Thoracic aorta (tissue), 2 donors: ENCODE data around the gene TRMT11. TPM values are rescaled to one million over a fixed set of nuclear protein-coding genes. Genes with fewer than 3 reads are reported as not detected.

Experiments used
- ATAC-seq: fragments of 150-250 bp; one replicate; pipeline ENCODE4 v1.8.0; 2017; ENCODE audit warnings: low read depth; ENCODE audit not compliant: insufficient number of reproducible peaks, low FRiP score
- DNase-seq: peaks from one replicate; pipeline ENCODE4 v3.0.0-alpha.2; 2020; ENCODE audit warnings: low spot score
- H3K27ac ChIP-seq, 2 donors: fragments of 200-600 bp; sonication (generic); 1 replicate in 1 of 2; 2 replicates in 1 of 2; pipeline ENCODE4 v1.5.1; 2016; ENCODE audit warnings: mild to moderate bottlenecking in 2 of 2, moderate library complexity in 2 of 2
- H3K27me3 ChIP-seq: fragments of 200-600 bp; sonication (generic); replicated peaks from 2 replicates; pipeline ENCODE4 v1.6.0; 2016; ENCODE audit warnings: mild to moderate bottlenecking; ENCODE audit not compliant: insufficient read depth
- H3K36me3 ChIP-seq: fragments of 200-600 bp; sonication (generic); one replicate; pipeline ENCODE4 v1.5.1; 2016
- H3K4me1 ChIP-seq, 2 donors: fragments of 200-600 bp; sonication (generic); 1 replicate in 1 of 2; 2 replicates in 1 of 2; pipeline versions ENCODE4 v1.5.1 to v1.6.0; 2016; ENCODE audit warnings: low read depth in 2 of 2, mild to moderate bottlenecking in 1 of 2; ENCODE audit not compliant: control insufficient read depth in 1 of 2
- H3K4me3 ChIP-seq: fragments of 200-600 bp; sonication (generic); 2 replicates; pipeline ENCODE4 v1.5.1; 2016; ENCODE audit warnings: mild to moderate bottlenecking
- H3K9me3 ChIP-seq: fragments of 200-600 bp; sonication (generic); 2 replicates; pipeline ENCODE4 v1.5.1; 2016
- total RNA-seq, 2 donors: library from RNA; depleted of rRNA; stranded (reverse); fragments of >200 nt; gene quantifications; one replicate each; pipeline versions ENCODE4 v1.1.0 to v1.2.3, GENCODE V29; 2016
- TF ChIP-seq, protein P1 (sequence below): fragments of 200-600 bp; sonication (generic); IDR thresholded peaks from one replicate; pipeline ENCODE4 v1.5.1; 2019; ENCODE audit warnings: antibody characterized with exemption

TRMT11 gene
- total RNA-seq, 2 donors from 2014 or later: 33.6 to 54.0 TPM

DNA sequence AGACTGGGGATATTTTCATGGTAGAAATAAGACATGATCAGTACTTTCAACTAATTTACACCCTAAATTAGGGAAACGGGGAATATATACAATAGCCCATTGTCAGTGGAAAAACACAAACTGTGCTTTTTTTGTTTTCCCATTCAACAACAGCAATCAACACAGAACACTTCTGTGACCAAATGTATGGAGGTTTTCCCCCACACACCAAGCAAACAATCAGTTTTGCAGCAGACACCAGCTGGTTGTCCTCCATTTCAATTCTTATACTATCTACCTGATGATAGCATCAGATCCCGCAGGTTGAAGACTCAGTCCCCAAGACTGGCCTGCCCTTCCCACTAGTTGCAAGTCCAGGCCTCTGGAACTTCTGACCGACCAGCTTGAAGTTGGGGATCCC, 25.2 kb upstream of the TRMT11 start:
- no peak for ATAC-seq
- no peak overlapping the region for H3K4me3 ChIP-seq
- TF ChIP-seq, protein P1, sequence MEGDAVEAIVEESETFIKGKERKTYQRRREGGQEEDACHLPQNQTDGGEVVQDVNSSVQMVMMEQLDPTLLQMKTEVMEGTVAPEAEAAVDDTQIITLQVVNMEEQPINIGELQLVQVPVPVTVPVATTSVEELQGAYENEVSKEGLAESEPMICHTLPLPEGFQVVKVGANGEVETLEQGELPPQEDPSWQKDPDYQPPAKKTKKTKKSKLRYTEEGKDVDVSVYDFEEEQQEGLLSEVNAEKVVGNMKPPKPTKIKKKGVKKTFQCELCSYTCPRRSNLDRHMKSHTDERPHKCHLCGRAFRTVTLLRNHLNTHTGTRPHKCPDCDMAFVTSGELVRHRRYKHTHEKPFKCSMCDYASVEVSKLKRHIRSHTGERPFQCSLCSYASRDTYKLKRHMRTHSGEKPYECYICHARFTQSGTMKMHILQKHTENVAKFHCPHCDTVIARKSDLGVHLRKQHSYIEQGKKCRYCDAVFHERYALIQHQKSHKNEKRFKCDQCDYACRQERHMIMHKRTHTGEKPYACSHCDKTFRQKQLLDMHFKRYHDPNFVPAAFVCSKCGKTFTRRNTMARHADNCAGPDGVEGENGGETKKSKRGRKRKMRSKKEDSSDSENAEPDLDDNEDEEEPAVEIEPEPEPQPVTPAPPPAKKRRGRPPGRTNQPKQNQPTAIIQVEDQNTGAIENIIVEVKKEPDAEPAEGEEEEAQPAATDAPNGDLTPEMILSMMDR: no peak
- H3K27ac ChIP-seq: no peak overlapping the region
- DNase-seq: no peak
- H3K4me1 ChIP-seq: peaks cover 17 to 31% of the 10 kb centered on the region in 2 donors
- H3K36me3 ChIP-seq: no peaks in the 10 kb centered on the region
- H3K27me3 ChIP-seq: no peaks in the 10 kb centered on the region
- no peaks in the 10 kb centered on the region for H3K9me3 ChIP-seq

DNA sequence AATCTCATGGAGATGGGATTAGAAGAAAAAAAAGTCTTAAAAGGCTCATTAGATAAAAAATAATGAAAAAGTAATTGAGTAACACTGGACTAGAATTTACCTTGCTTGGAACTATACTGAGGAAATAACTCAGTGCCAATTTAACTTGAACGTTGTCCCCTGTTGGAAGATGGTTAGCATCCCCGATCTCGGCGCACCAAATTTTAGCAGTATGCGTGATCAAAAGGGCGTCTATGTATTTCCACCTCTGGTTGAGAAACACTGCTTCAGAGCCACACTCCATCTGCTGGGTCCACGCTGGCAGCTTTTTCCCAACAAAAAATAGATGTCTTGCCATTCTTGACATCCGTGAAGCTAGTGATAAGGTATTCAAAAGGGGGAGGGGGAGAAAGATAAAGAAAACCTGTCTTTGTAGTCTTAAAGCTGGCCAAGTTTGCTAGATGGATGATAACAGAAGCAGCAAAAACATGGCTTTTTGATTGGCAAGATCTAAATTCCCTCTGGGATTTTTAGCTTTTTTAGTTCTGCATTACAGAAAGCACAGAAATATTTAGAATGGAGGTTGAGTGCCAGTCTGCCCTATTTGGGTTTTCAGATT, 23.3 kb upstream of the TRMT11 start:
- H3K27ac ChIP-seq: no peak overlapping the region
- H3K9me3 ChIP-seq: no peaks in the 10 kb centered on the region
- no peaks in the 10 kb centered on the region for H3K27me3 ChIP-seq
- no peak for ATAC-seq
- H3K4me1 ChIP-seq: peaks cover 11 to 26% of the 10 kb centered on the region in 2 donors
- no peaks in the 10 kb centered on the region for H3K36me3 ChIP-seq
- TF ChIP-seq, protein P1: no peak
- DNase-seq: no peak
- H3K4me3 ChIP-seq: no peak overlapping the region

DNA sequence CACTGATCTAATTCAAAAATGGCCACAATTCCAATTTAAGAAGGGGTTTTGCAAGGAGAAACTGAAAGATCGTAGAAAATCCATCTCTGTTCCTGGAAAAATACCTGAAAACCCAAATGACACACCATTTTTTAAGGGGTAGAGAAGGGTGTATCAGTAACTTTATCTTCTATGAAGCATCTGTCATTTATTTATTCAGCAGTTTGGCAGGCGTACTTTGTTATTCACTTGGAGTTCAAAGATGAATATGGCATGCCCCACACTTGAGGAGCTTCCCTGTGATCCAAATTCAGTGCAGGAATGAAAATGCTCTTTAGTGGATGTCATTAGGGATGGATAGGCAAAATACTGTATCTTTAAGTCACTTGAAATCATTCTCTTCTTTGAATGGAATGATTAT, 22.5 kb upstream of the TRMT11 start:
- Histone ChIP-seq H3K27ac (no peak overlapping the region), H3K9me3 (no peaks in the 10 kb centered on the region), H3K36me3 (no peaks in the 10 kb centered on the region), H3K27me3 (no peaks in the 10 kb centered on the region), H3K4me3 (no peak overlapping the region), H3K4me1 (peaks cover 10 to 17% of the 10 kb centered on the region in 2 donors)
- ATAC-seq: no peak
- TF ChIP-seq, protein P1: no peak
- DNase-seq: no peak

DNA sequence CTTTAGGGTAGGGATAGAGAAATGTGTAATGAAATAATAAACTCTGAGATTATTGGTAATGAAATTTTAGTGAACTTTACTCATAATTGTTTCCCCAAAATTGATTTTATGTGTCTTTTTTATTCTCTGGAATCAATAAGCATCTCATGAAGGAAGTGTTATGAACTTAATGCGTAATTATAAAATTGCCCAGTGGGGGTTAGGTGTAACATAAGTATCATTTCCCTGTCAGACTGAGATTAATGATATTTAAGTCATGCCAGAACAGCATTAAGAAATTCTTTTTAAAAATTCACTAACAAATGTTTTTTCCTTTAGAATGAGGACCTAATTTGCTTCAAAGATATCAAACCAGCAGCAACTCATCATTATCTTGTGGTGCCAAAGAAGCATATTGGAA, 19.8 kb upstream of the TRMT11 start:
- Histone ChIP-seq H3K27me3 (no peaks in the 10 kb centered on the region), H3K9me3 (no peaks in the 10 kb centered on the region), H3K4me1 (peaks cover 7 to 8% of the 10 kb centered on the region in 2 donors), H3K4me3 (no peak overlapping the region), H3K27ac (no peak overlapping the region), H3K36me3 (no peaks in the 10 kb centered on the region)
- DNase-seq: no peak
- TF ChIP-seq, protein P1: no peak
- ATAC-seq: no peak

DNA sequence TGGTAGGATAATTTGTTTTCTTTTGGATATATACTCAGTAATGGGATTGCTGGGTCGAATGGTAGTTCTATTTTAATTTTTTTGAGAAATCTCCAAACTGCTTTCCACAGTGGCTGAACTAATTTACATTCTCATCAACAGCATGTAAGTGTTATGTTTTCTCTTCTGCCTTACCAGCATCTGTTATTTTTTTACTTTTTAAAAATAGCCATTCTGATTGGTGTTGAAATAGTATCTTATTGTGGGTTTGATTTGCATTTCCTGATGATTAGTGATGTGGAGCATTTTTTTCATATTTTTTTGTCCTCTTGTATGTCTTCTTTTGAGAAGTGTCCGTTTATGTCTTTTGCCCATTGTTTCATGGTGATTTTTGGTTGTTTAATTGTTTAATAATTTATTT, 17.8 kb upstream of the TRMT11 start:
- no peak overlapping the region for H3K27ac ChIP-seq
- no peak for ATAC-seq
- no peak for DNase-seq
- H3K9me3 ChIP-seq: no peaks in the 10 kb centered on the region
- H3K4me3 ChIP-seq: no peak overlapping the region
- peaks cover 2 to 3% of the 10 kb centered on the region in 2 donors for H3K4me1 ChIP-seq
- H3K27me3 ChIP-seq: no peaks in the 10 kb centered on the region
- TF ChIP-seq, protein P1: no peak
- no peaks in the 10 kb centered on the region for H3K36me3 ChIP-seq
